DND-41 (cell line): ENCODE data around the gene LRIG3.

Source experiments
- ATAC-seq: fragments of 200-7000 bp; cut with Tn5 transposase; 3 replicates; pipeline ENCODE4 v1.9.1; 2021; ENCODE audit warnings: low read depth; ENCODE audit not compliant: insufficient read depth
- DNase-seq: peaks from one replicate; pipeline ENCODE4 v3.0.0-alpha.2; 2020
- H2AFZ ChIP-seq: 2 replicates; pipeline ENCODE4 v1.6.0; 2012; ENCODE audit warnings: low read depth, low read length
- H3K27ac ChIP-seq: 2 replicates; pipeline ENCODE4 v1.5.1; 2012; ENCODE audit warnings: low read length, inconsistent platforms
- H3K27me3 ChIP-seq: fragments of 200-600 bp; sonication (generic); 2 replicates; pipeline ENCODE4 v1.6.0; 2012; ENCODE audit warnings: low read length, mild to moderate bottlenecking, inconsistent platforms; ENCODE audit not compliant: insufficient read depth, poor library complexity
- H3K36me3 ChIP-seq: 2 replicates; pipeline ENCODE4 v1.5.1; 2012; ENCODE audit warnings: low read length, inconsistent platforms; ENCODE audit not compliant: insufficient read depth
- H3K4me1 ChIP-seq: 2 replicates; pipeline ENCODE4 v1.5.1; 2012; ENCODE audit warnings: mild to moderate bottlenecking, low read length; ENCODE audit not compliant: insufficient read depth
- H3K4me2 ChIP-seq: 2 replicates; pipeline ENCODE4 v1.6.0; 2012; ENCODE audit warnings: mild to moderate bottlenecking, moderate library complexity, low read length, inconsistent platforms; ENCODE audit not compliant: insufficient read depth
- H3K4me3 ChIP-seq, 2 experiments: fragments of 200-600 bp in 1 of 2; shearing (Covaris generic) in 1 of 2; 2 replicates each; pipeline ENCODE4 v1.5.1; 2012 to 2016; ENCODE audit warnings: inconsistent platforms in 2 of 2, low read length in 2 of 2, mild to moderate bottlenecking in 2 of 2, low read depth in 1 of 2, moderate library complexity in 1 of 2
- H3K79me2 ChIP-seq: 2 replicates; pipeline ENCODE4 v1.6.0; 2012; ENCODE audit warnings: low read length, inconsistent platforms; ENCODE audit not compliant: insufficient read depth
- H3K9ac ChIP-seq: 2 replicates; pipeline ENCODE4 v1.6.0; 2012; ENCODE audit warnings: low read depth, mild to moderate bottlenecking, inconsistent platforms, low read length, moderate library complexity
- H3K9me3 ChIP-seq: 2 replicates; pipeline ENCODE4 v1.5.1; 2012; ENCODE audit warnings: low read length, moderate library complexity, mild to moderate bottlenecking, inconsistent platforms; ENCODE audit not compliant: insufficient read depth, severe bottlenecking
- H4K20me1 ChIP-seq: 2 replicates; pipeline ENCODE4 v1.6.0; 2012; ENCODE audit warnings: low read length; ENCODE audit not compliant: insufficient read depth
- EZH2 ChIP-seq: IDR thresholded peaks from 3 replicates; pipeline ENCODE4 v1.6.1; 2012; ENCODE audit warnings: borderline replicate concordance, low read depth, mild to moderate bottlenecking, moderate library complexity, low read length, inconsistent platforms; ENCODE audit not compliant: severe bottlenecking
- TF ChIP-seq, protein P1 (sequence below): IDR thresholded peaks from 2 replicates; pipeline ENCODE4 v1.5.1; 2012; ENCODE audit warnings: borderline replicate concordance, low read length, moderate library complexity, mild to moderate bottlenecking; ENCODE audit not compliant: poor library complexity, severe bottlenecking; ENCODE audit errors: extremely low read depth

LRIG3 gene

DNA sequence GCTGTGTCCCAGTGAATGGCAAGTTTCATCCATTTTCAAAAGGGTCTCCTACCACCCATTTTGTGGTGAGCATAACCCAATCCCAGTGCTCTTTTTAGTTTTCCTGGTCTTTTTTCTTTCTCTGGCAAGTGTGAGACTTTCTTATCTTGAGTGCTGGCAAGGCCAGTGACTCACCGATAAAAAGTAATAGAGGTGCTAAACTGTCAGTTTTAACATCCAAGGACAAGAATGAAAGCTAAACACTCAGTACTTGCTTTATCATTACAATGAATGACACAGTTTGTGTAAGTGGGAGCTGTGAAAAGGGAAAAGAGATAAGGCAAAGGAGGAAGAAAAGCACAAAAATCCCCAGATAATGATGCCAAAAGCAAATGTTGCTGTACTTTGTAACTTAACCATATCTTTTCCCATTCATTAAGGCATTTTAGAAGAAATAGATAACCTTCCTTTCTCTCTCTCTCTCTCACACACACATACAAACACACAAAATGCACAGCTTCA is 4.9 kb upstream of the LRIG3 start:
- Histone ChIP-seq H3K27ac (no peak overlapping the region), H3K36me3 (no peaks in the 10 kb centered on the region), H3K9ac (no peak overlapping the region), H3K4me3 (no peak overlapping the region), H2AFZ (no peak overlapping the region), H3K9me3 (no peaks in the 10 kb centered on the region), H3K4me2 (no peak overlapping the region), H3K4me1 (no peaks in the 10 kb centered on the region), H3K79me2 (no peaks in the 10 kb centered on the region), H4K20me1 (no peaks in the 10 kb centered on the region), H3K27me3 (no peaks in the 10 kb centered on the region)
- TF ChIP-seq, protein P1, sequence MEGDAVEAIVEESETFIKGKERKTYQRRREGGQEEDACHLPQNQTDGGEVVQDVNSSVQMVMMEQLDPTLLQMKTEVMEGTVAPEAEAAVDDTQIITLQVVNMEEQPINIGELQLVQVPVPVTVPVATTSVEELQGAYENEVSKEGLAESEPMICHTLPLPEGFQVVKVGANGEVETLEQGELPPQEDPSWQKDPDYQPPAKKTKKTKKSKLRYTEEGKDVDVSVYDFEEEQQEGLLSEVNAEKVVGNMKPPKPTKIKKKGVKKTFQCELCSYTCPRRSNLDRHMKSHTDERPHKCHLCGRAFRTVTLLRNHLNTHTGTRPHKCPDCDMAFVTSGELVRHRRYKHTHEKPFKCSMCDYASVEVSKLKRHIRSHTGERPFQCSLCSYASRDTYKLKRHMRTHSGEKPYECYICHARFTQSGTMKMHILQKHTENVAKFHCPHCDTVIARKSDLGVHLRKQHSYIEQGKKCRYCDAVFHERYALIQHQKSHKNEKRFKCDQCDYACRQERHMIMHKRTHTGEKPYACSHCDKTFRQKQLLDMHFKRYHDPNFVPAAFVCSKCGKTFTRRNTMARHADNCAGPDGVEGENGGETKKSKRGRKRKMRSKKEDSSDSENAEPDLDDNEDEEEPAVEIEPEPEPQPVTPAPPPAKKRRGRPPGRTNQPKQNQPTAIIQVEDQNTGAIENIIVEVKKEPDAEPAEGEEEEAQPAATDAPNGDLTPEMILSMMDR, result no peak
- no peak for TF ChIP-seq EZH2
- no peak for ATAC-seq
- DNase-seq, result no peak

DNA sequence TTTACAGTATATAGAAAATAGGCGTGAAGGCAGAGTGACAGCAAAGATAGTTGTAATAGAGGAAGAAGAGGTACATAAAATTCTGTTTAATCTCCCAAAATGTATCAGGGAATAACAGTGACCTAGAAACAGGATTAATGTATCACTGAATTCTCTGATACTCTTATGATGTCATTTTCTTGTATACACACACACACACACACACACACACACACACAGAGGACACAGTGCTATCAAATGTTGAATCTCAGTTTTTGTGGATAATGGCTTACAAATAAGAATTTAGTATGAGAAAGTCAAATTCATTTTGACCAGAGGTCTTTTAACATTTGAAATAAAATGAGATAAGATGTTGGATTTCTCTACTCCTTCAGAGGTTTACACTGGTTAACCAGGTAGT is 4.3 kb upstream of the LRIG3 start:
- H3K27ac ChIP-seq, result no peak overlapping the region

DNA sequence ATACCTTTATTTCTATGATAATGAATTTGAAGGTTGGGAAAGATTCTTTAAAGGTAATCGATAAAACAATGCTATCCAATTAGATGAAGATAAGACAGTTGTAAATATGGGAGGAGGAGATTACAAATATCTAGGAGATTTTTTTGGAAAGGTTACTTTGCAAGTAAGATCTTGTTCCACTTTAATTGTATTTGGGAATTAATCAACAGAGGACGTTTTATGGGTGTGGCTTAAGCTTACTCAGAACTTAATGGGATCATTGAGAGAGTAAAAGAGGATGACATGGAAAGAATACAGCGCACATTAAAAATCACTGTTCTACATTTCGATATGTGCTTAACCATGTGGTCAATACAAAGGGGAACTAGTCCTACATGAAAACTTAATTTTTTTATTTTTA is 3.5 kb upstream of the LRIG3 start:
- no peaks in the 10 kb centered on the region for H3K27me3 ChIP-seq
- no peak overlapping the region for H3K4me3 ChIP-seq
- TF ChIP-seq, protein P1, result no peak
- TF ChIP-seq EZH2, result no peak

More for the DNA sequence above, 4.3 kb upstream of the LRIG3 start:
- no peak for TF ChIP-seq EZH2
- TF ChIP-seq, protein P1, result no peak
- H3K36me3 ChIP-seq, result no peaks in the 10 kb centered on the region
- H3K9me3 ChIP-seq, result no peaks in the 10 kb centered on the region
- no peaks in the 10 kb centered on the region for H3K27me3 ChIP-seq
- H3K79me2 ChIP-seq, result no peaks in the 10 kb centered on the region
- H3K4me1 ChIP-seq, result no peaks in the 10 kb centered on the region
- H4K20me1 ChIP-seq, result no peaks in the 10 kb centered on the region
- H3K9ac ChIP-seq, result no peak overlapping the region
- DNase-seq, result no peak
- no peak overlapping the region for H3K4me2 ChIP-seq
- ATAC-seq, result no peak
- H3K4me3 ChIP-seq, result no peak overlapping the region
- no peak overlapping the region for H2AFZ ChIP-seq

DNA sequence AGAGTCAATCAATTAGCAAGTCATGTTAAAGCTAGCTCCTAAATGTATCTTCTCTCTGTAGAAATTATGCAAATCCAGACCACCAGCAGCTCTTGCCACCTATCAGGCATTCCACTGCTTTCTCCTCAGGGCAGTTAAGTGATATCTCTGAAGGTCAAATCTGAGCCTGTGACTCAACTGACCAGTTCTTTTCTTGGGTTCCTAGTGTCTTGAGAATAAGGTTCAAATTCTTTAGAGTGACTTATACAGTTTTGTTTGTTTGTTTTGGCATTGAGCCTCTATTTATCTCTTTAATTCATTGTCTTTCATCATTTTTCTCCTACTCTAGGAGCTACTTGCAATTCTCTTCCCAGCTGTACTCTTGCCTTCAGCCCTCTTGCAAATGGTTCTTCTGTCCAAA is 2.5 kb upstream of the LRIG3 start:
- Histone ChIP-seq H3K9me3 (no peaks in the 10 kb centered on the region), H3K9ac (no peak overlapping the region), H2AFZ (no peak overlapping the region), H3K27me3 (no peaks in the 10 kb centered on the region), H3K27ac (no peak overlapping the region), H3K79me2 (no peaks in the 10 kb centered on the region), H3K4me1 (no peaks in the 10 kb centered on the region), H3K4me3 (no peak overlapping the region), H3K4me2 (no peak overlapping the region), H3K36me3 (no peaks in the 10 kb centered on the region), H4K20me1 (no peaks in the 10 kb centered on the region)
- DNase-seq (no peak), ATAC-seq (no peak)
- no peak for TF ChIP-seq EZH2
- TF ChIP-seq, protein P1, result no peak

More for the DNA sequence above, 3.5 kb upstream of the LRIG3 start:
- Histone ChIP-seq H3K27ac (no peak overlapping the region), H3K4me2 (no peak overlapping the region), H4K20me1 (no peaks in the 10 kb centered on the region), H3K9ac (no peak overlapping the region), H3K4me1 (no peaks in the 10 kb centered on the region), H3K79me2 (no peaks in the 10 kb centered on the region), H2AFZ (no peak overlapping the region), H3K9me3 (no peaks in the 10 kb centered on the region), H3K36me3 (no peaks in the 10 kb centered on the region)
- ATAC-seq (no peak), DNase-seq (no peak)
